BE2C (cell line): Measurements from ENCODE around the gene PDGFRB.
A peak's percentile ranks its signal among the peaks of the same experiment; 100 is the strongest.

Experiments used
- DNase-seq: peaks from one replicate; pipeline ENCODE4 v3.0.0-alpha.2; 2020
- H3K27me3 ChIP-seq: fragments of 250-450 bp; sonication (Bioruptor Pico); 2 replicates; pipeline ENCODE4 v1.5.1; 2020; ENCODE audit warnings: mild to moderate bottlenecking
- H3K36me3 ChIP-seq: fragments of 250-450 bp; sonication (Bioruptor Pico); 2 replicates; pipeline ENCODE4 v1.5.1; 2020; ENCODE audit warnings: mild to moderate bottlenecking
- H3K4me1 ChIP-seq: fragments of 250-450 bp; sonication (Bioruptor Pico); 2 replicates; pipeline ENCODE4 v1.5.1; 2020
- H3K4me3 ChIP-seq: 2 replicates; pipeline ENCODE4 v1.5.1; 2011; ENCODE audit warnings: low read depth, low read length
- H3K9me3 ChIP-seq: fragments of 250-450 bp; sonication (Bioruptor Pico); 2 replicates; pipeline ENCODE4 v1.5.1; 2020
- TF ChIP-seq, protein P1 (sequence below): IDR thresholded peaks from 2 replicates; pipeline ENCODE4 v1.5.1; 2012; ENCODE audit warnings: mild to moderate bottlenecking, low read depth, low read length

Gene PDGFRB

DNA sequence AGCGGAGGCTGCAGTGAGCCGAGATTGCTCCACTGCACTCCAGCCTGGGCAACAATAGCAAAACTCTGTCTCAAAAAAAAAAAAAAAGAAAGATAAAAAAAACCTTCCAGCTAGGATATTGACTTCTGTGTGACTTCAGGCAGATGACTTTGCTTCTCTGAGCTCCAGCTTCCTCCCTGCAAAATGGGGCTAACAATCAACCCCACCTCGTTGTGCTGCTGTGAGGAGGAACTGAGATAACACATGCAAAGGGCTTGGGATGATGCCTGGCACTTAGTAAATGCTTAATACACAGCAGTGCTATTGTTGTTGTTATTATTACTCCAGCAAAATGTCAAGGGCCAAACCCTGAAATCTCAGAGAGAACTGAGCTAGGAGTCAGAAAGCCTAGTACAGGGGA, 7.4 kb upstream of the PDGFRB start:
- H3K9me3 ChIP-seq = no peaks in the 10 kb centered on the region
- no peaks in the 10 kb centered on the region for H3K27me3 ChIP-seq
- no peak for DNase-seq
- H3K4me3 ChIP-seq = no peak overlapping the region
- H3K4me1 ChIP-seq = peaks cover 38% of the 10 kb centered on the region
- TF ChIP-seq, protein P1, sequence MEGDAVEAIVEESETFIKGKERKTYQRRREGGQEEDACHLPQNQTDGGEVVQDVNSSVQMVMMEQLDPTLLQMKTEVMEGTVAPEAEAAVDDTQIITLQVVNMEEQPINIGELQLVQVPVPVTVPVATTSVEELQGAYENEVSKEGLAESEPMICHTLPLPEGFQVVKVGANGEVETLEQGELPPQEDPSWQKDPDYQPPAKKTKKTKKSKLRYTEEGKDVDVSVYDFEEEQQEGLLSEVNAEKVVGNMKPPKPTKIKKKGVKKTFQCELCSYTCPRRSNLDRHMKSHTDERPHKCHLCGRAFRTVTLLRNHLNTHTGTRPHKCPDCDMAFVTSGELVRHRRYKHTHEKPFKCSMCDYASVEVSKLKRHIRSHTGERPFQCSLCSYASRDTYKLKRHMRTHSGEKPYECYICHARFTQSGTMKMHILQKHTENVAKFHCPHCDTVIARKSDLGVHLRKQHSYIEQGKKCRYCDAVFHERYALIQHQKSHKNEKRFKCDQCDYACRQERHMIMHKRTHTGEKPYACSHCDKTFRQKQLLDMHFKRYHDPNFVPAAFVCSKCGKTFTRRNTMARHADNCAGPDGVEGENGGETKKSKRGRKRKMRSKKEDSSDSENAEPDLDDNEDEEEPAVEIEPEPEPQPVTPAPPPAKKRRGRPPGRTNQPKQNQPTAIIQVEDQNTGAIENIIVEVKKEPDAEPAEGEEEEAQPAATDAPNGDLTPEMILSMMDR = no peak
- no peaks in the 10 kb centered on the region for H3K36me3 ChIP-seq

DNA sequence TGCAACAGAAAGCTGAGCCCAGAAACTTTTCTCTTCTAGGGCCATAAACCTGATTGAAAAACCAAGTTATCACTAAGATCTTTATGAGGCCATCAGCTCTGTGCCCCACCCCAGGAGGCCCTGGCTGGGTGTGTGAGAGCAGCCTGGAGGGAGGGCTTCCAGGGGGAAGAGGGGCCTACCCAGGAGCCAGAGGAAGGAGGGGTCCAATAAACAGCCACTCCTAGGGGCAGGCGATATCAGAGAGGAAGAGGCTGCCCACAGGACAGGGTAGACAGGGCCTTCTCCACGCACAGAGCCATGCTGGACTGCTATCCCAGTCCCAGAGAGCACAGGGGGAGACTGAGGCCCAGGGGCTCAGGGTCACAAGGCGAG, 6.5 kb upstream of the PDGFRB start:
- TF ChIP-seq, protein P1 = no peak
- no peak overlapping the region for H3K4me3 ChIP-seq
- H3K27me3 ChIP-seq = no peaks in the 10 kb centered on the region
- DNase-seq = no peak
- peaks cover 47% of the 10 kb centered on the region for H3K4me1 ChIP-seq
- H3K36me3 ChIP-seq = no peaks in the 10 kb centered on the region
- no peaks in the 10 kb centered on the region for H3K9me3 ChIP-seq

DNA sequence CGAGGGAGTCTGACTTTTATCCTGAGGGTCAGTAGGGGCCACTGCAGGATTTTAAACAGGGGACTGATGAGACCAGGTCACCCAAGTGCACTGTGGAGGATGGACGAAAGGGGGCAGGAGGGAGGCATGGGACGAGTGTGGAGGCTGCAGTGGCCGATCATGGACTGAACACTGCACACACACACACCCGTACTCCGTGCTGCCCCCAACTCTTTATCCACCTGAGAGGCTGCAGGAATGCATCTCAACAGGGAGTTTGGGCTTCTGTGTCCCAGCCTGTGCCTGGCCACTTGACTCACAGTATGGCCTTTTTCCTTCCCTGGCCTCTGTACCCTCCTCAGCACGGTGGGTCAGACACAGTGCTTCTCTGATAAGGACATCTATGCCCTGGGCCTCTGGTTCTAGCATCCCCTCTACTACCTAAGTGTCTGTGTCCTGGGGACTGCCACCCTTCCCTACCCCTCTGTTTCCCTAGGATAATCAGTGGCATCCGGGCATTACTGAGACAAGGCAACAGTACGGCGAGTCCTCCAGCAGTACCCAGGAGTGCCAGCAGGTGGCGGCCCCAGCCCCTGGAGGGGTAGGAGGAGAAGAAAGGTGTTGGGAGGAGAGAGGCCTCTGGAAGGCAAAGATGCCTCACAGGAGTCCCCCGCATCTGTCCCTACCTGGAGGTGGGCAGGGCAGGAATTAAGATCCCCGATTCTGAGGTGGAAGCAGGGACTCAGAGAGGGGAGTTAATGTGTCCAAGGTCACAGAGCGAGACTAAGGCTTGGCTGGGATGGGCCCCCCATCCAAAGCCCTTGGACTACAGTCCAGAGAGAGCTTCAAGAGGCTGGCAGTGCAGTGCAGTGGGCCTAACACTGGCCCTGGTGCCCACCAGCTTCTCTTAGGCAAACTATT, 5.8 kb upstream of the PDGFRB start:
- TF ChIP-seq, protein P1 = peak; percentile 96
- Histone ChIP-seq H3K4me1 (peaks cover 47% of the 10 kb centered on the region), H3K4me3 (no peak overlapping the region), H3K36me3 (no peaks in the 10 kb centered on the region), H3K9me3 (no peaks in the 10 kb centered on the region), H3K27me3 (no peaks in the 10 kb centered on the region)
- DNase-seq = peak; percentile 90

DNA sequence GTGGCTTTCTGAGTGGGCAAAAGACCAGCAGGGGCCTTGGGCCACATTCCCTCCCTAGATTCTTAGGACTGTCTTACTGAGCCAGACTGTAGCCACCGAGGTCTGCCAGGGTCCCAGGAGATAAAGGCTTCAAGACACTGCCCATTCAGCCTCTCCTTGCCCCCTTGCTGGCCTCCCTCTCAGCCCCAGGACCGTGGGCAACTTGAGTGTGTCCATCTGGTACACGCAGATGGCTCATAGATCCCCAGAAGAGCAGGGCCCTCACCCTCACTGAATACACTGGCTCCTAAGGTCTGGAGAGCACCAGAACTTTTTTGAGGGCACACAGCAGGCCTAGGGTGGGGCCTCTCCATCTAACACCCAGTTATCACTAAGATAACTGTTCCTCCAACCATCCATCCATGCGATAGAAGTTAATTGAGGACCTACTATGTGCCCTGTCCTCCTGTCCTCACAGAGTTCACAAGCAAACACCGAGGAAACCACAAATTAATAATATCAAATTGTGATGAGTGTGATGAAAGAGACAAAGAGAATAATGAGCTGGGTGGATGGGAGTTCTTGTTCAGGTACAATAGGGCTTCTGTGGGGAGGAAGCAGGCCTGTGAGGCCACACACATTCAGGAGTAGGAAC, 4.9 kb upstream of the PDGFRB start:
- H3K4me3 ChIP-seq = no peak overlapping the region
- H3K27me3 ChIP-seq = no peaks in the 10 kb centered on the region
- TF ChIP-seq, protein P1 = no peak
- no peaks in the 10 kb centered on the region for H3K36me3 ChIP-seq
- H3K4me1 ChIP-seq = peaks cover 47% of the 10 kb centered on the region
- no peaks in the 10 kb centered on the region for H3K9me3 ChIP-seq
- no peak for DNase-seq

DNA sequence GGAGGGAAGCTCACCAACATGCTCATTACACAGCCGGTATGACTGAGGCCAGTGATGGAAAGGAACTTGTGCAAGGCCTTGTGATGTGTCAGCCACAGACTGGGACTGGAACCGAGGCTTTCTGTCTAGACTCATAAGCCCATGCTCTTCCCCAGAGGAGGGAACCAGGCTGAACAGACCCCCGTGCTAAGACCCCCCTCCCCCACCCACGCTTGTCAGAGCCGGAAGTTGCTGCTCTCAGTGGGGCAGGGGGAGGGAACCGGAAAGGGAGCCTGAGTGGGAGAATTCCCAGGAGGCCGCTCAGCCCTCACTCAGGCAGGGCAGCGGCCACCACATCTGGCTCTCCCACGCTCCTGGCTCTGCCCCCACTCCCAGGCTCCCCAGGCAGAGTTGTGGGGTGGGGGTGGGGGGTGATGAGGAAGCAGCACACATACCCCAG, 4.1 kb upstream of the PDGFRB start:
- H3K9me3 ChIP-seq = no peaks in the 10 kb centered on the region
- no peaks in the 10 kb centered on the region for H3K27me3 ChIP-seq
- TF ChIP-seq, protein P1 = no peak
- H3K4me3 ChIP-seq = no peak overlapping the region
- no peaks in the 10 kb centered on the region for H3K36me3 ChIP-seq
- peak; percentile 77 for DNase-seq
- H3K4me1 ChIP-seq = peaks cover 43% of the 10 kb centered on the region

DNA sequence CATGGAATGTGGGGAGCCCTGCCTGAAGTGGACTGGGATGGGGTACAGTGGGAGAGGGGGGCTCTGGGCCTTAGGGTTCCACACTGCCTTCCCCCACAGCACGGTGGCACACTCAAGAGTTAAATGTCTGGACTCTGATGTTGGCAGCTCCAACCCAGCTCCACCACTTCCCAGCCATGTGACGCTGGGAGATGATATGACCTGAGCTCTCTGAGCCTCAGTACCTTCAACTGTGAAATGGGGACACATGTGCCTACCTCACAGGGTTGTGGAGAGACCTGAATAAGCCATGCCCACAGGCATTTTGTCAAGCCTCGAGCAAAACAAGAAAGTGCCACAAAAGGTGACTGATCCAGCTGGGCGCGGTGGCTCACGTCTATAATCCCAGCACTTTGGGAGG, 3.4 kb upstream of the PDGFRB start:
- Histone ChIP-seq H3K4me3 (no peak overlapping the region), H3K4me1 (peaks cover 43% of the 10 kb centered on the region)
- no peak for DNase-seq

More for the DNA sequence above, 3.4 kb upstream of the PDGFRB start:
- H3K36me3 ChIP-seq = no peaks in the 10 kb centered on the region
- no peaks in the 10 kb centered on the region for H3K9me3 ChIP-seq
- TF ChIP-seq, protein P1 = no peak
- no peaks in the 10 kb centered on the region for H3K27me3 ChIP-seq
